ENCODE data around the gene KRT80.

The KRT80 gene

GRCh38 chr12:52147964-52148463, 43.8 kb downstream of the KRT80 start:
- TF ChIP-seq, protein P1, sequence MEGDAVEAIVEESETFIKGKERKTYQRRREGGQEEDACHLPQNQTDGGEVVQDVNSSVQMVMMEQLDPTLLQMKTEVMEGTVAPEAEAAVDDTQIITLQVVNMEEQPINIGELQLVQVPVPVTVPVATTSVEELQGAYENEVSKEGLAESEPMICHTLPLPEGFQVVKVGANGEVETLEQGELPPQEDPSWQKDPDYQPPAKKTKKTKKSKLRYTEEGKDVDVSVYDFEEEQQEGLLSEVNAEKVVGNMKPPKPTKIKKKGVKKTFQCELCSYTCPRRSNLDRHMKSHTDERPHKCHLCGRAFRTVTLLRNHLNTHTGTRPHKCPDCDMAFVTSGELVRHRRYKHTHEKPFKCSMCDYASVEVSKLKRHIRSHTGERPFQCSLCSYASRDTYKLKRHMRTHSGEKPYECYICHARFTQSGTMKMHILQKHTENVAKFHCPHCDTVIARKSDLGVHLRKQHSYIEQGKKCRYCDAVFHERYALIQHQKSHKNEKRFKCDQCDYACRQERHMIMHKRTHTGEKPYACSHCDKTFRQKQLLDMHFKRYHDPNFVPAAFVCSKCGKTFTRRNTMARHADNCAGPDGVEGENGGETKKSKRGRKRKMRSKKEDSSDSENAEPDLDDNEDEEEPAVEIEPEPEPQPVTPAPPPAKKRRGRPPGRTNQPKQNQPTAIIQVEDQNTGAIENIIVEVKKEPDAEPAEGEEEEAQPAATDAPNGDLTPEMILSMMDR (IDR thresholded peaks at IDR 0.05; ENCODE audit: low read length, missing control alignments): no peak
- no peak for DNase-seq (ENCODE audit: low read depth)
- no peak overlapping the region for H3K4me3 ChIP-seq (replicated peaks; ENCODE audit: low read depth, low read length)

GRCh38 chr12:52147367-52147963, 44.3 kb downstream of the KRT80 start:
- no peak overlapping the region for H3K4me3 ChIP-seq (replicated peaks; ENCODE audit: low read depth, low read length)
- DNase-seq (ENCODE audit: low read depth): peak; percentile 94
- TF ChIP-seq, protein P1 (IDR thresholded peaks at IDR 0.05; ENCODE audit: low read length, missing control alignments): no peak

DNA sequence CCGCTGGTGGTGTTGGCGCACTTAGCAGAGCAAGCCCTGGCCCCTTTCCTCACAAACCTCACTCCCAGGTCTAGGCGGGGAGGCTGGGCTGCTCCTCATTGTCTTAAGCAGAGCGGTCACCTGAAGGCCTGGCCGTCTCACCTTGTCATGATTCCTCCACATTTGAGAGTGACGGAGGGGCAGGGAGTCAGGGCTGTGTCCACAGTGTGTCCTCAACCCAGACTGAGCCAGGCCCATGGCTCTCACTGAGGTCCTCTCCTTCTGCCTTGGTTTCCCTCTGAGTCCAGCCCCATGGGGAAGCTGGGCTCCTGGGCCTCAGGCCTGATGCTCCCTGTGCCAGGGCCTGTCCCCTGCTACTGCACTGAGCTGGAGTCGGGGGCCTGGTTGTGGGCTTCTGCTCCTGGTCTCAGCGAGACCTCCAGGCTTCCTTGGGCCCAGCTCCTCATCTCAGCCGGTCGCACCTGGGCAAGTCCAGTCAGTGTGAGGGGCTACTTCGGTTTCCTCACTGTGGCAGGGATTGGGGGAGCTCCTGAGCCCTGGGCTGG, 44.9 kb downstream of the KRT80 start:
- TF ChIP-seq, protein P1 (IDR thresholded peaks at IDR 0.05; ENCODE audit: low read length, missing control alignments): no peak
- no peak overlapping the region for H3K4me3 ChIP-seq (replicated peaks; ENCODE audit: low read depth, low read length)
- no peak for DNase-seq (ENCODE audit: low read depth)

DNA sequence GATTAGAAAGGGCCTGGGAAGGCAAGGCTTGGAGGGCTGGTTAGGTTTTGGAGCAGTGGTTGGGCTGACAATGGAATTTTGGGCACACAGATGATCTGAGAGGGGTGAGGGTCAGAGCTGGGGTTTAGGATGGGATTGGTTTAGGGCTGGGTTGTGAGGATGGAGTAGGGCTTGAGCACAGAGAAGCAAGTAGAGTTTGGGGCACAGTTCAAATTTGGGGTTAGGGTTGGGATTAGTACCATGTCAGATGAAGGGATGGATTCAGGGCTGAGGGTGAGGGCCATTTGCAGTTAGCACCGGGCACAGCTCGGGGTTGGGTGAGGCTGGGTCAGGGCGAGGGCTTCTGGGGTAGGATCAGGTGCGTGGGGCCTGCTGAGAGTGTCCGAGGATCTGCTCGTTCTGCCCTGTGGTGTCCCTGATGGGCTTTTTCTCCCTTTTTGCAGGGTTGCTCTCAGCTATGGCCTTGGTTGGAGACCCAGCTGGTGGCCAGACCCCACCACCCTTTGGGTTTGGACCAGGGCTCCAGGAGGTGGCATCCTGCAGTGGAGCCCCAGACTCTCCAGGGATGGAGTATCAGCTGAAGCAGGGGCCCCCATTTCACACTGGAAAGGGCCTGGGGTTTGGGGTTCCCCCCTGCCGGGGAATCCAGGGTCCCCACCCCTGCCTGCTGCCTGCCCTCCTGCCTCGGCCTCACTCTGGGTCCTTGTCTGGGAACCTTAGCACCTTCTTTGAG, 45.6 kb downstream of the KRT80 start:
- TF ChIP-seq, protein P1 (IDR thresholded peaks at IDR 0.05; ENCODE audit: low read length, missing control alignments): no peak
- H3K4me3 ChIP-seq (replicated peaks; ENCODE audit: low read depth, low read length): no peak overlapping the region
- DNase-seq (ENCODE audit: low read depth): no peak

- DNase-seq (ENCODE audit: low read depth): no peak
- no peak overlapping the region for H3K4me3 ChIP-seq (replicated peaks; ENCODE audit: low read depth, low read length)
- TF ChIP-seq, protein P1 (IDR thresholded peaks at IDR 0.05; ENCODE audit: low read length, missing control alignments): no peak
Measured at GRCh38 chr12:52145228-52146088, 46.4 kb downstream of the KRT80 start.

- H3K4me3 ChIP-seq (replicated peaks; ENCODE audit: low read depth, low read length): no peak overlapping the region
- TF ChIP-seq, protein P1 (IDR thresholded peaks at IDR 0.05; ENCODE audit: low read length, missing control alignments): no peak
- DNase-seq (ENCODE audit: low read depth): no peak
Measured at GRCh38 chr12:52144512-52145227, 47.1 kb downstream of the KRT80 start.
